GM12878 (cell line): ENCODE measurements around the gene DNAAF5. TPM values are rescaled to one million over a fixed set of nuclear protein-coding genes. Genes with fewer than 3 reads are reported as not detected.
"Not testable (repeated sequence)": the region's sequence is repeated elsewhere in the genome, so short reads cannot be mapped to it uniquely, and the experiment has no call there.

Source experiments
- ATAC-seq: fragments of 200-7000 bp; cut with Tn5 transposase; 3 replicates; pipeline ENCODE4 v1.9.1; 2020; ENCODE audit warnings: mild to moderate bottlenecking, moderate library complexity
- BruUV-seq: library from RNA; stranded (reverse); fragments of 400-500 nt; replicated peaks from 2 replicates; lab custom pipeline; 2021; lab: Mats Ljungman, UMichigan
- CTCF ChIA-PET: fragments of 300-600 bp; sonication (Branson Sonifier 250); formaldehyde crosslinking; extraction: SDS; loops from one replicate; lab custom pipeline; 2021; ENCODE audit warnings: inconsistent platforms; lab: Yijun Ruan, JAX
- POLR2A ChIA-PET: fragments of 350-600 bp; formaldehyde crosslinking; extraction: SDS; loops from one replicate; lab custom pipeline; 2021; ENCODE audit warnings: inconsistent platforms; lab: Charles Lee
- RAD21 ChIA-PET: fragments of 300-600 bp; sonication (Branson Sonifier 250); formaldehyde crosslinking; loops from one replicate; lab custom pipeline; 2023; ENCODE audit warnings: antibody characterized with exemption; ENCODE audit not compliant: unreplicated experiment; lab: Charles Lee
- SMC1A ChIA-PET: fragments of 300-600 bp; sonication (Branson Sonifier 250); formaldehyde crosslinking; loops from one replicate; lab custom pipeline; 2023; ENCODE audit not compliant: unreplicated experiment, uncharacterized antibody; lab: Charles Lee
- DNase-seq: peaks from one replicate; pipeline ENCODE4 v3.0.0-alpha.2; 2011; ENCODE audit warnings: low read depth, low spot score
- FAIRE-seq: peaks from 3 replicates; lab custom pipeline; 2011; peaks lifted over from hg19 to GRCh38; lab: Jason Lieb, UNC
- H2AFZ ChIP-seq: 2 replicates; pipeline ENCODE4 v1.6.0; 2011; ENCODE audit warnings: low read depth, low read length, control low read depth; ENCODE audit not compliant: control insufficient read depth
- H3K27ac ChIP-seq: 2 replicates; pipeline ENCODE4 v1.5.1; 2011; ENCODE audit warnings: control low read depth; ENCODE audit not compliant: control insufficient read depth, insufficient read depth
- H3K27me3 ChIP-seq, 2 experiments: replicated peaks in 1 of 2; 2 replicates each; pipeline versions ENCODE4 v1.6.0 to v1.6.1; 2011; ENCODE audit warnings: low read length in 1 of 2; ENCODE audit not compliant: control insufficient read depth in 2 of 2, insufficient read depth in 2 of 2
- H3K36me3 ChIP-seq, 2 experiments: 2 replicates each; pipeline ENCODE4 v1.5.1; 2011; ENCODE audit warnings: low read length in 1 of 2; ENCODE audit not compliant: control insufficient read depth in 2 of 2, insufficient read depth in 2 of 2
- H3K4me1 ChIP-seq: 2 replicates; pipeline ENCODE4 v1.6.1; 2011; ENCODE audit warnings: mild to moderate bottlenecking, low read length, moderate library complexity, mixed read lengths; ENCODE audit not compliant: control insufficient read depth, insufficient read depth
- H3K4me2 ChIP-seq: 2 replicates; pipeline ENCODE4 v1.6.0; 2011; ENCODE audit warnings: control low read depth; ENCODE audit not compliant: control insufficient read depth, insufficient read depth
- H3K4me3 ChIP-seq: fragments of 200-600 bp; sonication (generic); 2 replicates; pipeline ENCODE4 v1.5.1; 2016
- H3K79me2 ChIP-seq: 2 replicates; pipeline ENCODE4 v1.6.0; 2011; ENCODE audit warnings: low read length; ENCODE audit not compliant: control insufficient read depth, insufficient read depth
- H3K9ac ChIP-seq: 2 replicates; pipeline ENCODE4 v1.8.0; 2011; ENCODE audit warnings: low read length, control low read depth, mixed read lengths; ENCODE audit not compliant: control insufficient read depth, insufficient read depth
- H3K9me3 ChIP-seq: replicated peaks from 3 replicates; pipeline ENCODE4 v1.5.1; 2011; ENCODE audit warnings: mild to moderate bottlenecking, low read length; ENCODE audit not compliant: control insufficient read depth, insufficient read depth
- H4K20me1 ChIP-seq: 2 replicates; pipeline ENCODE4 v1.6.0; 2011; ENCODE audit not compliant: control insufficient read depth, insufficient read depth
- BCL11A ChIP-seq: IDR thresholded peaks from 2 replicates; pipeline ENCODE4 v1.6.1; 2011; ENCODE audit warnings: low read depth, low read length
- BCLAF1 ChIP-seq: fragments of 450-650 bp; IDR thresholded peaks from 2 replicates; pipeline ENCODE4 v1.6.1; 2017; ENCODE audit warnings: antibody characterized with exemption, mild to moderate bottlenecking, moderate library complexity
- E2F8 ChIP-seq: fragments of 450-650 bp; IDR thresholded peaks from 2 replicates; pipeline ENCODE4 v1.6.1; 2018; ENCODE audit warnings: mild to moderate bottlenecking, low read depth, moderate library complexity; ENCODE audit not compliant: partially characterized antibody
- EP300 ChIP-seq, 2 experiments: fragments of 150-350 bp in 1 of 2; IDR thresholded peaks; 2 replicates each; pipeline ENCODE4 v1.6.1; 2011 to 2012; ENCODE audit warnings: low read depth in 2 of 2, low read length in 2 of 2, borderline replicate concordance in 1 of 2, improper control_type of control experiment in 1 of 2, inconsistent platforms in 1 of 2; ENCODE audit not compliant: control insufficient read depth in 1 of 2
- JUNB ChIP-seq: IDR thresholded peaks from 2 replicates; pipeline ENCODE4 v1.6.1; 2016; ENCODE audit warnings: antibody characterized with exemption, mild to moderate bottlenecking
- TAF1 ChIP-seq: IDR thresholded peaks from 2 replicates; pipeline ENCODE4 v1.6.1; 2011; ENCODE audit warnings: mild to moderate bottlenecking, low read depth, low read length, borderline replicate concordance
- ZSCAN29 ChIP-seq: fragments of 450-650 bp; IDR thresholded peaks from 2 replicates; pipeline ENCODE4 v1.6.1; 2017; ENCODE audit warnings: mild to moderate bottlenecking, moderate library complexity
- WGBS: methylation state at CpG from one replicate; pipeline ENCODE4 v1.1.6; 2016; ENCODE audit warnings: low lambda C conversion rate; ENCODE audit not compliant: insufficient replicate concordance, insufficient coverage; ENCODE audit errors: missing lambda C conversion rate; 5-methylcytosine and 5-hydroxymethylcytosine counted together
- in situ Hi-C: fragments of 300-500 bp; cut with MboI; formaldehyde crosslinking; loops from 9 replicates; pipeline ENCODE4 v1.14.3; 2018; ENCODE audit warnings: mixed read lengths
- intact Hi-C: fragments of 100-400 bp; cut with micrococcal nuclease; formaldehyde crosslinking; loops from one replicate; pipeline ENCODE4 v1.14.2; 2022; ENCODE audit not compliant: unreplicated experiment
- polyA plus RNA-seq, 11 experiments: library from polyadenylated mRNA; depleted of rRNA in 4 of 11; unstranded in 6 of 11; stranded (reverse) in 5 of 11; fragments of >200 nt; fragmentation: Nextera tagmentation in 4 of 11; fragmentation: Illumina TruSeq in 1 of 11; extraction: Ambion mirVana in 4 of 11; extraction: Trizol in 1 of 11; gene quantifications; 1 replicate in 1 of 11; 2 replicates in 10 of 11; pipeline versions ENCODE4 v1.2.1 to v1.2.3, GENCODE V29; 2011 to 2016; ENCODE audit warnings: inconsistent platforms in 2 of 11, missing spikeins in 2 of 11, low read depth in 1 of 11
- total RNA-seq, 4 experiments: library from RNA; depleted of rRNA in 3 of 4; stranded (reverse); fragments of >200 nt in 3 of 4; fragmentation: Illumina TruSeq in 1 of 4; extraction: Trizol in 1 of 4; gene quantifications; 2 replicates each; pipeline versions ENCODE4 v1.2.1 to v1.2.3, GENCODE V29; 2013 to 2021
- TF ChIP-seq, protein P1 (sequence below): fragments of 150-350 bp; IDR thresholded peaks from 2 replicates; pipeline ENCODE4 v1.6.1; 2014; ENCODE audit warnings: mild to moderate bottlenecking, low read depth, low read length

DNAAF5 gene
- total and polyA plus RNA-seq, 10 of the 15 experiments (the other 5 are each of a cell fraction or from before 2014, with no cell fraction given), result 1.8 to 38.3 (median 9.2) TPM

GRCh38 chr7:800692-801091 is 74.2 kb downstream of the DNAAF5 start (continued):
- TF ChIP-seq BCLAF1 (no peak), BCL11A (no peak)

DNA sequence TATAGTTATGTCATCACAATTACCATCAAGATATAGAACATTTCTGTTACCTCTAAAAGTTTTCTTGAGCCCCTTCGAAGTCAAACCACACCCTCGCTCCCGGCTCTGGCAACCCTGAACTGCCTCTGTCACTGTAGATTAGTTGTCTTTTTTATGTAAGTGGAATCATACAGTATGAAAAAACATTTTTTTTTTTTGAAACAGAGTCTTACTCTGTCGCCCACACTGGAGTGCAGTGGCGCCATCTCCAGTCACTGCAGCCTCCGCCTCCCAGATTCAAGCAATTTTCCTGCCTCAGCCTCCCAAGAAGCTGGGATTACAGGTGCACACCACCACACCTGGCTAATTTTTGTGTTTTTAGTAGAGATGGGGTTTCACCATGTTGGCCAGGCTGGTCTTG is 74.9 kb downstream of the DNAAF5 start:
- H3K4me2 ChIP-seq, BruUV-seq, H3K36me3 ChIP-seq, H4K20me1 ChIP-seq, H3K9ac ChIP-seq, H3K9me3 ChIP-seq, CTCF ChIA-PET, H2AFZ ChIP-seq, ATAC-seq, POLR2A ChIA-PET, in situ Hi-C loops, DNase-seq, H3K79me2 ChIP-seq, FAIRE-seq, intact Hi-C loops, H3K4me3 ChIP-seq, SMC1A ChIA-PET, H3K27me3 ChIP-seq, H3K4me1 ChIP-seq, H3K27ac ChIP-seq, RAD21 ChIA-PET: not testable (repeated sequence)
- 72% methylated on average over 6 of the region's 6 CpGs for WGBS

DNA sequence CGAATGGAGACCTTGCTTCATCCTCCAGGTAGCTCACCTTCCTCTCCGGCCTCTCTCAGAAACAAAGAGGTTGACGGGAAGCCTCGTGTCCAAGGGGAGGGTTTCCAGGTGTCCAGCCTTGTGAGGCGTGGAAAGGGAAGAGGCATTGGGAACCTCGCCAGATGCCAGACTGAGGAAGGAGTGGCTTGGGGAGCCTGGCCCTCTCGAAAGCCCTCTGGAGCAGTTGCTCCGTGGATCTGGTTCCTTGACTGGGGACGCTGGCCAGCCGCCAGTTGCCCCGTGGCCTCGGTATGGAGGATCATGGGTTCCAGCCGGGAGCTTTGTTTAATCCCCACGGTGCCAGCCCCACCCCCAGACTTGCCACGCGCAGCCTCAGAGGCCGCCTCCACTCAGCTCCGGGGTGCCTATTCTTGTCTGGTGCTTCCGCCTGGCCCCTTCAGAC is 75.5 kb downstream of the DNAAF5 start:
- WGBS, result 76% methylated on average over 18 of the region's 19 CpGs
- no peak for ATAC-seq
- BruUV-seq, result no TSS peak
- in situ Hi-C loops (no loop called here), intact Hi-C loops (no loop called here)
- H3K36me3 ChIP-seq, result no peaks in the 10 kb centered on the region
- no peak overlapping the region for H2AFZ ChIP-seq
- SMC1A ChIA-PET, result no interaction called here
- FAIRE-seq, result no peak
- no peaks in the 10 kb centered on the region for H4K20me1 ChIP-seq
- no peaks in the 10 kb centered on the region; the same call in 2 of the 3 replicates for H3K9me3 ChIP-seq
- no peaks in the 10 kb centered on the region for H3K27me3 ChIP-seq
- RAD21 ChIA-PET, result no interaction called here
- H3K9ac ChIP-seq, result no peak overlapping the region
- H3K79me2 ChIP-seq, result no peaks in the 10 kb centered on the region
- H3K4me1 ChIP-seq, result no peaks in the 10 kb centered on the region
- H3K27ac ChIP-seq, result no peak overlapping the region
- H3K4me2 ChIP-seq, result no peak overlapping the region
- no peak for DNase-seq
- CTCF ChIA-PET, result no interaction called here
- H3K4me3 ChIP-seq, result no peak overlapping the region
- POLR2A ChIA-PET, result no interaction called here
- TF ChIP-seq TAF1 (no peak), ZSCAN29 (no peak), EP300 (IDR thresholded peaks at IDR 0.05; ENCODE audit: borderline replicate concordance in 1 of 2, control insufficient read depth in 1 of 2, low read depth in 2 of 2, low read length in 2 of 2) (no peak), E2F8 (no peak), JUNB (no peak)
- TF ChIP-seq, protein P1, sequence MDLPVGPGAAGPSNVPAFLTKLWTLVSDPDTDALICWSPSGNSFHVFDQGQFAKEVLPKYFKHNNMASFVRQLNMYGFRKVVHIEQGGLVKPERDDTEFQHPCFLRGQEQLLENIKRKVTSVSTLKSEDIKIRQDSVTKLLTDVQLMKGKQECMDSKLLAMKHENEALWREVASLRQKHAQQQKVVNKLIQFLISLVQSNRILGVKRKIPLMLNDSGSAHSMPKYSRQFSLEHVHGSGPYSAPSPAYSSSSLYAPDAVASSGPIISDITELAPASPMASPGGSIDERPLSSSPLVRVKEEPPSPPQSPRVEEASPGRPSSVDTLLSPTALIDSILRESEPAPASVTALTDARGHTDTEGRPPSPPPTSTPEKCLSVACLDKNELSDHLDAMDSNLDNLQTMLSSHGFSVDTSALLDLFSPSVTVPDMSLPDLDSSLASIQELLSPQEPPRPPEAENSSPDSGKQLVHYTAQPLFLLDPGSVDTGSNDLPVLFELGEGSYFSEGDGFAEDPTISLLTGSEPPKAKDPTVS, result no peak
